ENCODE measurements around the gene PADI1. TPM values are rescaled to one million over a fixed set of nuclear protein-coding genes. Genes with fewer than 3 reads are reported as not detected.

PADI1 gene
- total RNA-seq, 1 experiment from 2014 or later = 0.24 TPM

DNA sequence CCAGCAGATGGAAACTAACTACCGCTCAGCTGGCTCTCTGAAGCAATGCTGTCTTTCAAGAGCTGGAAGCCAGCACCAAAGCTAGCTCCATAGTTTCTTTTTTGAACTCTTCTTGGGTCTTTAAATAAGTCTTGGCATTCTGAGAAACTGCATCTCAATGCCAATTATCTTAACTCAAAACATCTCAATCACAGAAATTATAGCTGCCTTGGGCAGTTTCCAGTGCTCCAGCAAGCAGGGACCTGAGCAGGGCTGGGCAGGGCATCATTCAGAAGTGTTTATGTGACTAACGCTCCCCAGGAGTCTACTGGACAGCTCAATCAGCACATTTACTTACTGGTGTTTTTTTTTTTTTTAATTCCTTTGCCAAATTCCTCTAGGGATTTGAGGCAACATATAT is 84.8 kb downstream of the PADI1 start:
- no peak overlapping the region for H2AFZ ChIP-seq (ENCODE audit: low read length)
- no peak overlapping the region for H2BK5ac ChIP-seq (ENCODE audit: insufficient read length, low read length)
- no peak overlapping the region for H3T11ph ChIP-seq (ENCODE audit: low read length)
- no peak overlapping the region for H3K4ac ChIP-seq (ENCODE audit: low read depth, low read length)
- no peak overlapping the region for H3K14ac ChIP-seq (ENCODE audit: insufficient read depth, low read length)
- H3K18ac ChIP-seq (ENCODE audit: insufficient read length, low read depth, low read length) = no peak overlapping the region
- no peak overlapping the region for H3K27ac ChIP-seq (ENCODE audit: insufficient read length, low read depth, low read length)
- H2BK15ac ChIP-seq (ENCODE audit: low read depth, low read length) = no peak overlapping the region
- H3K9ac ChIP-seq (ENCODE audit: extremely low read depth, insufficient read length, low read length) = no peak overlapping the region
- H4K5ac ChIP-seq (ENCODE audit: insufficient read length, low read depth, low read length) = no peak overlapping the region
- H3K9me3 Mint-ChIP-seq = no peaks in the 10 kb centered on the region
- H3K4me3 Mint-ChIP-seq = no peak overlapping the region
- H3K23ac ChIP-seq (ENCODE audit: insufficient read length, low read depth, low read length) = no peak overlapping the region
- H3K36me3 Mint-ChIP-seq (ENCODE audit: insufficient read depth in 1 of 3, low read depth in 3 of 3) = no peaks in the 10 kb centered on the region
- DNase-seq = no peak
- H4K8ac ChIP-seq (replicated peaks; ENCODE audit: insufficient read length, low read depth, low read length) = no peak overlapping the region
- H4K91ac ChIP-seq (ENCODE audit: insufficient read length, low read depth, low read length) = no peak overlapping the region
- no peaks in the 10 kb centered on the region for H3K27me3 ChIP-seq (ENCODE audit: insufficient read depth, low read length)
- no CpG with 5 or more reads among the region's 2 CpGs for WGBS (ENCODE audit: extremely low coverage, insufficient read length, low lambda C conversion rate)
- H2BK20ac ChIP-seq (ENCODE audit: low read depth, low read length, poor library complexity, severe bottlenecking) = no peak overlapping the region
- no peak overlapping the region for H2BK12ac ChIP-seq (ENCODE audit: insufficient read length, low read depth, low read length)
- no peak overlapping the region for H3K56ac ChIP-seq (ENCODE audit: insufficient read length, low read depth, low read length)
- H3K9me3 ChIP-seq (ENCODE audit: control insufficient read depth, low read depth, low read length) = no peaks in the 10 kb centered on the region
- H3K4me1 ChIP-seq (ENCODE audit: insufficient read depth, low read length) = no peaks in the 10 kb centered on the region
- no peaks in the 10 kb centered on the region for H3K23me2 ChIP-seq (ENCODE audit: insufficient read length, low read depth, low read length, poor library complexity, severe bottlenecking)
- H3K27ac Mint-ChIP-seq = no peak overlapping the region
- no peaks in the 10 kb centered on the region for H4K20me1 ChIP-seq (ENCODE audit: control insufficient read depth, insufficient read depth, insufficient read length)
- H2BK120ac ChIP-seq (ENCODE audit: low read depth, low read length, poor library complexity, severe bottlenecking) = no peak overlapping the region
- no peaks in the 10 kb centered on the region for H3K79me2 ChIP-seq (ENCODE audit: insufficient read depth, low read length)
- H3K4me1 Mint-ChIP-seq = peaks cover 5 to 8% of the 10 kb centered on the region in 2 experiments; a peak in 2 of 4 replicates
- TF ChIP-seq CTCF (conservative IDR thresholded peaks at IDR 0.05) = no peak
- H3K4me2 ChIP-seq (ENCODE audit: insufficient read depth, insufficient read length, low read length) = no peak overlapping the region
- H3K27me3 Mint-ChIP-seq (ENCODE audit: low read depth) = 0 out of 2 replicates have a peak, but pooled peaks cover 2% of the 10 kb centered on the region
- H2AK5ac ChIP-seq (ENCODE audit: insufficient read length, low read length) = no peak overlapping the region
- no peaks in the 10 kb centered on the region for H3K79me1 ChIP-seq (ENCODE audit: insufficient read depth, low read depth, low read length, poor library complexity, severe bottlenecking)

All from H9 (cell line).